ENCODE results near the gene CADPS.

CADPS gene

GRCh38 chr3:62647711-62648110 lies 227.5 kb downstream of the CADPS start:
- no peak for DNase-seq (ENCODE audit: extremely low read depth, low read depth)
- TF ChIP-seq CTCF (IDR thresholded peaks at IDR 0.05; ENCODE audit: low read depth, low read length) = no peak

- DNase-seq (ENCODE audit: extremely low read depth, low read depth) = no peak
- TF ChIP-seq CTCF (IDR thresholded peaks at IDR 0.05; ENCODE audit: low read depth, low read length) = no peak
These were observed 230.7 kb downstream of the CADPS start for GRCh38 chr3:62644493-62644892.

- no peak for TF ChIP-seq CTCF (IDR thresholded peaks at IDR 0.05; ENCODE audit: low read depth, low read length)
- DNase-seq (ENCODE audit: extremely low read depth, low read depth) = no peak
These were observed 236.9 kb downstream of the CADPS start for GRCh38 chr3:62638316-62638715.

- no peak for DNase-seq (ENCODE audit: extremely low read depth, low read depth)
- TF ChIP-seq CTCF (IDR thresholded peaks at IDR 0.05; ENCODE audit: low read depth, low read length) = no peak
These were observed 238.9 kb downstream of the CADPS start for GRCh38 chr3:62636235-62636826.

- DNase-seq (ENCODE audit: extremely low read depth, low read depth) = peak; percentile 4
- TF ChIP-seq CTCF (IDR thresholded peaks at IDR 0.05; ENCODE audit: low read depth, low read length) = peak; percentile 37
These were observed 242.5 kb downstream of the CADPS start for GRCh38 chr3:62632510-62633294.

GRCh38 chr3:62631488-62631887 lies 243.7 kb downstream of the CADPS start:
- no peak for TF ChIP-seq CTCF (IDR thresholded peaks at IDR 0.05; ENCODE audit: low read depth, low read length)
- DNase-seq (ENCODE audit: extremely low read depth, low read depth) = no peak

GRCh38 chr3:62630664-62631063 lies 244.6 kb downstream of the CADPS start:
- DNase-seq (ENCODE audit: extremely low read depth, low read depth) = no peak
- TF ChIP-seq CTCF (IDR thresholded peaks at IDR 0.05; ENCODE audit: low read depth, low read length) = no peak
